GM12864 (cell line): ENCODE measurements around the gene GP2.

Experiments used
- DNase-seq: peaks from one replicate; pipeline ENCODE4 v3.0.0-alpha.2; 2011; ENCODE audit warnings: low read depth
- H3K4me3 ChIP-seq: 2 replicates; pipeline ENCODE4 v1.5.1; 2011; ENCODE audit warnings: mild to moderate bottlenecking, low read depth, low read length, control low read depth
- TF ChIP-seq, protein P1 (sequence below): IDR thresholded peaks from 2 replicates; pipeline ENCODE4 v1.5.1; 2011; ENCODE audit warnings: low read depth, mild to moderate bottlenecking, moderate library complexity, low read length, control low read depth, inconsistent platforms; ENCODE audit errors: missing control alignments

The GP2 gene

GRCh38 chr16:20308801-20309590, 18.3 kb downstream of the GP2 start:
- no peak for DNase-seq
- TF ChIP-seq, protein P1, sequence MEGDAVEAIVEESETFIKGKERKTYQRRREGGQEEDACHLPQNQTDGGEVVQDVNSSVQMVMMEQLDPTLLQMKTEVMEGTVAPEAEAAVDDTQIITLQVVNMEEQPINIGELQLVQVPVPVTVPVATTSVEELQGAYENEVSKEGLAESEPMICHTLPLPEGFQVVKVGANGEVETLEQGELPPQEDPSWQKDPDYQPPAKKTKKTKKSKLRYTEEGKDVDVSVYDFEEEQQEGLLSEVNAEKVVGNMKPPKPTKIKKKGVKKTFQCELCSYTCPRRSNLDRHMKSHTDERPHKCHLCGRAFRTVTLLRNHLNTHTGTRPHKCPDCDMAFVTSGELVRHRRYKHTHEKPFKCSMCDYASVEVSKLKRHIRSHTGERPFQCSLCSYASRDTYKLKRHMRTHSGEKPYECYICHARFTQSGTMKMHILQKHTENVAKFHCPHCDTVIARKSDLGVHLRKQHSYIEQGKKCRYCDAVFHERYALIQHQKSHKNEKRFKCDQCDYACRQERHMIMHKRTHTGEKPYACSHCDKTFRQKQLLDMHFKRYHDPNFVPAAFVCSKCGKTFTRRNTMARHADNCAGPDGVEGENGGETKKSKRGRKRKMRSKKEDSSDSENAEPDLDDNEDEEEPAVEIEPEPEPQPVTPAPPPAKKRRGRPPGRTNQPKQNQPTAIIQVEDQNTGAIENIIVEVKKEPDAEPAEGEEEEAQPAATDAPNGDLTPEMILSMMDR: no peak
- H3K4me3 ChIP-seq: no peak overlapping the region

GRCh38 chr16:20308266-20308665, 19.0 kb downstream of the GP2 start:
- TF ChIP-seq, protein P1: no peak
- no peak overlapping the region for H3K4me3 ChIP-seq
- DNase-seq: no peak

DNA sequence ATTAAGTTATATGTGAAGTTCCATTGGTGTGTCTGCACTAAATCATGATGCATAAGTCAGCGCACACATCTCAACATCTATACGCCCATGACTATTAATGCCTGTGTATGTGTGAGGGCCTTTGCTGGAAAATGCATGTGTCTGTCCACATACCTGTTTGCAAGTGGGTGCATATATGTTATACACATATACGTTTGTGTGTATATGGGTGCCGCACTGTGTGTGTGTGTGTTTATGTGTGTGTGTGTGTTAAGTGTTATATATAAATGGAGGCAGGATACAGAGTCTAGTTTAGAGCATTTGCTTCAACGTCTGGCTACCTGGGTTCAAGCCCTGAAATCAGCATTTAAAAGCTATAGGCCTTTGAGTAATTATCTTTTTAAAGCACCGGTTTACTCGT, 19.5 kb downstream of the GP2 start:
- TF ChIP-seq, protein P1: no peak
- no peak overlapping the region for H3K4me3 ChIP-seq

DNA sequence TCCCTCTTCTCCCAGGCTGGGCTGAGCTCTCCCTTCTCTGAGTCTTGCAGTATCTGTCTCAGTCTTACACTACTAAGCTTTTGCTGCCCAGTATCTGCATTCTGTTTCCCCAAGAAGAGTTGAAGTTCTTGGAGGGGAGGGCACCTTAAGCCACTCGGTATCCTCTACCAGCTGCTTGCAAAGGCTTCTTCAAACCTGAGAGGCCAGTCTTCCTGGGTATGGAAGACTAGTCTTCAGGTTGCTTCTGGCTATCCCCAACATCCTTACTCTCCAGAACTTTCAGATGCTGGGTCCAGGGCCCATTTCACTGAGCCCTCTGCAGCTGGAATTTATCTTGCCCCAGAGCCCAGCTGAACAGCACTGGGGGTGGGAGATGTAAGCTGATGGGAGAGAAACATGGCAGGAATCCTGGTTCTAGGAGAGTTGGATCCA, 20.1 kb downstream of the GP2 start:
- H3K4me3 ChIP-seq: no peak overlapping the region
- TF ChIP-seq, protein P1: no peak
- DNase-seq: no peak

More for the DNA sequence above, 19.5 kb downstream of the GP2 start:
- DNase-seq: no peak

DNA sequence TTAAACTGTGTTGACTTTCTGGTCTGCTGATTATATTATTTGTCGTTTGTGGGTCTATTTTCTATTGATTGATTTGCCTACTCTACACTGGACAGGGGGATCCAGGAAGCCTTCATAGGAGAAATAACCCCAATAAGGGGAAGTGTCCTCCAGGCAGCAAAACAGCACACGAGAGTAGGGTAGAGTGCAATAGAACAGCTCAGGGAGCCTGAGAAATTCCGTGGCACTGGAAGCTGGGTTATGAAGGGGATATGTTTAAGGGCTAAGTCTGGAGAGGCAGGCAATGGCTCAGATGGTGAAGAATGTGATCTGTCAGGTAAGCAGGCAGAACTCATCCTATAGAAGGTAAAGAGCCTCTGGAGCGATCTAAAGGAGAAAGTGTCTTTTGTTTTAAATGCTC, 20.9 kb downstream of the GP2 start:
- no peak overlapping the region for H3K4me3 ChIP-seq
- TF ChIP-seq, protein P1: no peak
- no peak for DNase-seq

DNA sequence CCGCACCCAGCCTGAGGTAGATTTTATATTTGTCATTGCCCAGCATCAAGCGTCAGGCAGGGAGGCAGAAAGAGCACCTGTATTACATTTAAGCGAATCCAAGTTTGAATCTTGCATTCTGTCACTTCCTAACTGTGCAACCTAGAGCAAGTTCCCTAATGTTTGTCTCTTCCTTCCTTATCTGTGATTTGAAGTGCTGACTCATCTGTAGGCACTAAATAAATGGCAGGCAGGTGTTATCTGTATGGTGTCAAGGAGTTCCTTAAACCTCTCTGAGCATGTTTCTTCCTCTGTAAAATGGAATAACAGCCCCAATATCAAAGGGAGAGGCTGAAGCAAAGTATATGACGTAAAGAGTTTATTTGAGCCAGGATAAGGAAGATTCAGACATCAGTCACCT, 24.3 kb downstream of the GP2 start:
- no peak for DNase-seq
- no peak overlapping the region for H3K4me3 ChIP-seq
- TF ChIP-seq, protein P1: no peak

- TF ChIP-seq, protein P1: no peak
- DNase-seq: no peak
- H3K4me3 ChIP-seq: no peak overlapping the region
Observed at GRCh38 chr16:20302389-20302788, 24.9 kb downstream of the GP2 start.
